Hair follicle dermal papilla cell (primary cell): ENCODE data around the gene RAD21L1. TPM values are rescaled to one million over a fixed set of nuclear protein-coding genes. Genes with fewer than 3 reads are reported as not detected.

ENCODE experiments used
- total RNA-seq: library from RNA; depleted of rRNA; stranded (reverse); fragments of >200 nt; gene quantifications from 2 replicates; pipeline ENCODE4 v1.2.3, GENCODE V29; 2012

RAD21L1 gene
- 0.32 TPM in 1 of 2 replicates, not detected in the other for total RNA-seq

DNA sequence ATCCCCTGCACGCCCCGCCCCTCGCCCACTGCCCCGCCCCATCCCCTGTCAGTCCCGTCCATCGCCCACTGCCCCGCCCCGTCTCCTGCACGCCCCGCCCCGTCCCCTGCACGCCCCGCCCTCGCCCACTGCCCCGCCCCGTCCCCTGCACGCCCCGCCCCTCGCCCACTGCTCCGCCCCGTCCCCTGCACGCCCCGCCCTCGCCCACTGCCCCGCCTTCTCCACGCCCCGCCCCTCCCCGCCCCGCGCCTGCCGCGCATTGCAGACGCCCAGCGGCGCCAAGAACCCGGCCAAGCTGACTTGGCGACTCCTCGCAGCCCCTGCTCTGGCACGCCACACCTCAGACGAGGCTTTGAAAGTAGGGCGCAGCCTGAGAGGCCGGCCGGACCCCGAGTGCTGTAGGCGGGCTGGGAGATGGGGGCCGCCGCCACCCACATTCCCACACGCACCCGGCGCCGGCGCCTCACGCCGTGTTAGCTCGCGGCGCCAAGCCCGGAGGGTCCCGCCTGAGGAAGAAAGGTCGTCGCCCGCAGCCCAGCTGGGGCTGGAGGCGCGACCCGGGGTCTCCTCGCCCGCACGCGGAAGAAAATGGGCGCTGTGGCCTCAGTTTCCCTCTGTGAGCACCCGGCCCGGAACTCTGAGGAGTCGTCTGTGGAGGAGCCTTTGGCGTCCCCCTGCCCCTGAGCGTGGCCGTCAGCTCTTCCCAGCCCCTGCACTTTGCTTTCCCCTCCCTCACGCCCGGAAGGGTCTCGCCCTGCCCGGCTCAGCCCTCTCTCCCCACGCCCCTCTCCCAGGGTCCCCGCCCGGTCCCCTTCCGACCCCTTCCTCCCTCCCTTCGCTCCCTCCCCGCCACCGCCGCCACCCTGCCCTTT is at the start of gene RAD21L1:
RAD21L1 (plus strand) TSS at position 262 of the 872 bp plus-strand sequence. CDS start 2,410 bp downstream, outside the sequence.

DNA sequence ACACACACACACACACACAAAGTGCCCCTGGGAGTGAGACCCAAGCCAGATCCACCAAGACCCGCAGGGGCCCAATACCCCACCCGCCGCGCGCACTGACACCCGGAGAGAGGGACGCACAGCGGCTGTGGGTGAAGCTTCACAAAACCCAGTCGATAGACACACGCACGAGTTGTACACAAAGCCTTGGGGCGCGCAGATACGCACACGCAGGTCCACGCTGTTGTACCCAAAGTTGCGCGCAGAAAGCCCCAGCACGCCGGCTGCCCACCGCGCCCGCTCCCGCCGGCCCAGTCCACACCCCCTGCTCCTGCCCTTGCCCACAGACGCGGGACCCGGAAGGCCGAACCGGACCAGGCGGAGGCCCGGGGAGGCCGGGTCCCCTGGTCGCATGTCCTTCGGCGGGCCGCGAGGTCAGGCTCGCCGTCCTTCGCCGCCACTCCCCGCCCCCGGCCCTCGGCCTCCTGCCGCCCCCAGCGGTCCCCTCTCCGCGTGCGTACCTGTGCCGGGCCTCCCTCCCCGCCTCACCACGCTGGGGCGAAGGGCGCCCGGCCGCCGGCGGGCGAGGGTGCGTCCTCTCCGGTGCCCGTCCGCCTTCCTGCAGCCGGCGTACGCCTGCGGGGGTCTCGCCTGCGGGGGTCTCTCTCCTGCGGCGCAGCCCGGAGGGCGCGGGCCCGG is 41.1 kb upstream of the RAD21L1 start, which contains the start of gene TMEM74B:
TMEM74B (minus strand) TSS at position 344 of the 678 bp plus-strand sequence. CDS start 1,180 bp downstream, outside the sequence.

DNA sequence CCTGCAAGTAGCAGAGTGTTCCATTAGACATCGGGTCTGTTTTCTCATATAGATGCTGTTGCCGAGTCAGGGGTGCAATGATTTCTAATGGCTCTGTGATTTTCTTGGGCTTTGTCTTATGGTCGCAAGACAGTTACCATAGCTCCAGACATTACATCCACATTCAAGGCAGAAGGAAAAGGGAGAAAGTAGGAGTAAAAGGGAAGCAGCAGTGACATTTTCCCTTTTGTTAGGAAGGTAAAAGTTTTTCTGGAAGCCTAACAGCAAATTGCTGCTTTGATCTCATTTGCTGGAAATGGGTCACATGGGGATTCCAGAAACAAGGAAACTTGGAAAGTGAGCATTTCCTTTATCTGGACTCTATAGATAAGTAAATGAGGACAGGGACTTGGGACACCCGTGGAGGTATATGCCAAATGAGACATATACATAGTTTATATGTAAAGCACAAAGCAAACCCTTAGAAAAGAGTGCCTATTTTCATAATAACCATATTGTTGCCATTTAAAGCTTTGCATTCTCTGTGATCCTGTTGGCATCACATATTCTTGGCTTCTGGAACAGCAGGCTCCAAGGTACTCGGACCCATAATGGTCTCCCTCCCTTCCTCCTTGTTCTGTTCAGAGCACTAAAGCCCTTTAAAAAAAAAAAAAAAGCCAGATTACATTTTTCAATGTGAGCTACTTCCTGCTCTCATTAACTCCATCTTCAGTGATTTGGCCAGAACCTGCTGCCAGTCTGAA is 22.9 kb upstream of the RAD21L1 start, which contains the start of gene C20orf202:
C20orf202 (plus strand) TSS at position 693 of the 743 bp plus-strand sequence. CDS start 132 bp downstream, outside the sequence.

DNA sequence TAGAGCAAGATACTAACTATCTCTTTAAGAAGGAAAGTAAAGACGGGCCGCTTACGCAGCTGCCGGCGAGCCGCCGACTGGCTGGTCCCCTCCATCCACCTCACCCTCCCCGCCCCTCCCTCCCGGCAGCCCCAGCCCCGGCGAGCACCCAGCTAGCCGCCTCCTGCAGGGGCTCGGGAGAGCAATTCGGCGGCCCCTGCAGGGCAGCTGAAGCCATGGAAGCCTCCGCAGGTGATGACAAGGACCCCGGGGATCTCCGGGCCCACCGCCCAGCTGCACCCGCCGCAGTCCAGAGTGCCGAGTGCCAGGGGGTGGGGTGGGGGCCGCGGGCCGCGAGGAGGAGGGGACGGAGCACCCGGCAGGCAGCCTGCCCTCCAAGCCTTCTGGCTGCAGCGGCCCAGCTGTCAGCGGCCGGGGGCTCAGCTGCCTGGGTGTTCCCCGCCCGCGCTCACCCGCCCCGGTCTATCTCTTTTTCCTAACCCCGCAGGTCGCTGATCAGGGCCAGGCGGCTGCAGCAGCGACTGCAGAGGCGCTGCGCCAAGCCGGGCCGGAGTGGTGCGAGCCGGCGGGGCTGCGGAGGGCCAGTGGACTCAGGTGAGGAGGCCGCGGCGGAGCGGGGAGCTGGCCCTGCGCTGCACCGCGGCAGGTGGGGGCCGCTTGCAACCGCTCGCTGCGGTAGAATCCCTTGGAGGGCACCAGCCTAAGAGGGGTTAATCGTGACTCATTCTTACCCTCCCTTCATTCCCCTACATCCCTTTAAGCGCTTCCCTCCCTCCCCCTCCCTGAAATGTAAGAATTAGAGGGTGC is 40.5 kb downstream of the RAD21L1 start, which contains the start of gene SNPH:
SNPH (plus strand) TSS at position 128 of the 807 bp plus-strand sequence. CDS start 29,946 bp downstream, outside the sequence.

Other genes with a start within 250 kb of the RAD21L1 start
- 7.1 and 8.3 TPM in 2 replicates for gene RSPO4, start 223.7 kb upstream of the RAD21L1 start, total RNA-seq
- gene PSMF1, start 107.4 kb upstream of the RAD21L1 start, total RNA-seq = 75.3 and 135 TPM in 2 replicates
- gene TMEM74B, start 41.1 kb upstream of the RAD21L1 start, total RNA-seq = not detected in 2 replicates
- 0.16 TPM in 1 of 2 replicates, not detected in the other for gene C20orf202, start 22.6 kb upstream of the RAD21L1 start, total RNA-seq
- 10.7 and 13.3 TPM in 2 replicates for gene SNPH, start 40.2 kb downstream of the RAD21L1 start, total RNA-seq
- gene SDCBP2, start 103.1 kb downstream of the RAD21L1 start, total RNA-seq = 2.1 TPM in 2 replicates
- 125 and 157 TPM in 2 replicates for gene FKBP1A, start 167.0 kb downstream of the RAD21L1 start, total RNA-seq
- gene NSFL1C, start 240.8 kb downstream of the RAD21L1 start, total RNA-seq = 30.2 and 32.9 TPM in 2 replicates